Adrenal gland (tissue), 12 donors: ENCODE measurements around the gene FGGY. TPM values are rescaled to one million over a fixed set of nuclear protein-coding genes. Genes with fewer than 3 reads are reported as not detected.

ENCODE experiments used
- DNase-seq, 7 donors: peaks; one replicate each; pipeline ENCODE4 v3.0.0-alpha.2; 2019 to 2020
- H3K27ac ChIP-seq, 5 donors: fragments of 200-600 bp; sonication (generic) in 4 of 5; 1 replicate in 3 of 5; 2 replicates in 2 of 5; pipeline versions ENCODE4 v1.5.1 to v1.8.0; 2016 to 2020; ENCODE audit warnings: mild to moderate bottlenecking in 1 of 5
- H3K27me3 ChIP-seq: fragments of 200-600 bp; 2 replicates; pipeline ENCODE4 v1.8.0; 2021
- H3K36me3 ChIP-seq, 2 donors: fragments of 200-600 bp; replicated peaks in 1 of 2; 1 replicate in 1 of 2; 2 replicates in 1 of 2; pipeline versions ENCODE4 v1.5.1 to v1.8.0; 2018 to 2022
- H3K4me1 ChIP-seq, 2 donors: fragments of 200-600 bp; replicated peaks in 1 of 2; 1 replicate in 1 of 2; 2 replicates in 1 of 2; pipeline versions ENCODE4 v1.5.1 to v1.8.0; 2018 to 2021
- H3K4me3 ChIP-seq, 4 donors: fragments of 200-600 bp; sonication (generic) in 3 of 4; one replicate each; pipeline ENCODE4 v1.5.1; 2016 to 2018
- H3K9me3 ChIP-seq, 3 donors: fragments of 200-600 bp; sonication (generic) in 1 of 3; replicated peaks in 1 of 3; 1 replicate in 2 of 3; 2 replicates in 1 of 3; pipeline versions ENCODE4 v1.5.1 to v1.8.0; 2016 to 2021
- CTCF ChIP-seq, 6 experiments: fragments of 450-650 bp in 4 of 6; fragments of 200-600 bp in 2 of 6; sonication (generic) in 1 of 6; IDR thresholded peaks; 1 replicate in 5 of 6; 2 replicates in 1 of 6; pipeline versions ENCODE4 v1.5.1 to v1.8.0; 2016 to 2021; ENCODE audit warnings: antibody characterized with exemption in 6 of 6, mild to moderate bottlenecking in 2 of 6, moderate library complexity in 1 of 6
- POLR2A ChIP-seq, 2 donors: fragments of 450-650 bp; IDR thresholded peaks; one replicate each; pipeline ENCODE4 v1.6.1; 2017; ENCODE audit warnings: antibody characterized with exemption in 2 of 2, mild to moderate bottlenecking in 2 of 2, moderate library complexity in 1 of 2
- WGBS, 4 donors: extraction: QIAGEN DNeasy Blood & Tissue Kit in 2 of 4; methylation state at CpG; one replicate each; pipeline versions ENCODE4 v1.1.5 to v1.1.7; 2013 to 2017; 5-methylcytosine and 5-hydroxymethylcytosine counted together
- intact Hi-C, 2 donors: fragments of 100-400 bp; cut with DNase I; formaldehyde crosslinking; loops; one replicate each; pipeline versions ENCODE4 v1.14.1 to v1.15.0; 2022 to 2023
- polyA plus RNA-seq, 3 donors: library from polyadenylated mRNA; stranded (reverse); fragments of 200-250 nt in 2 of 3; fragments of 350-450 nt in 1 of 3; fragmentation: Illumina TruSeq in 1 of 3; extraction: RNeasy Lipid Tissue Mini Kit (QIAGEN cat#74804) in 1 of 3; gene quantifications; one replicate each; pipeline ENCODE4 v1.2.3, GENCODE V29; 2013 to 2014
- total RNA-seq, 9 donors: library from RNA; depleted of rRNA in 4 of 9; stranded (reverse); fragments of >200 nt in 4 of 9; fragments of 120-200 nt in 1 of 9; fragmentation: NEBNext Ultra II Directional in 1 of 9; extraction: Animal tissue kit (Norgen Biotek cat#: 25700) in 1 of 9; gene quantifications; one replicate each; pipeline versions ENCODE4 v1.1.0 to v1.2.4, GENCODE V29; 2013 to 2023
- donor health status: healthy with polysubstance abuse.
- donor health status: Bipolar disorder and iron deficiency.
- donor health status: DM: yes; HTN: yes; CAD: no.
- donor health status: DM: no; HTN: no; CAD: no.
- donor health status: DM: no; HTN: no; CAD: no.
- donor health status: DM: yes; HTN: yes; CAD: no.

FGGY gene
- total and polyA plus RNA-seq, 12 donors, result 7.4 to 75.5 (median 35.0) TPM

DNA sequence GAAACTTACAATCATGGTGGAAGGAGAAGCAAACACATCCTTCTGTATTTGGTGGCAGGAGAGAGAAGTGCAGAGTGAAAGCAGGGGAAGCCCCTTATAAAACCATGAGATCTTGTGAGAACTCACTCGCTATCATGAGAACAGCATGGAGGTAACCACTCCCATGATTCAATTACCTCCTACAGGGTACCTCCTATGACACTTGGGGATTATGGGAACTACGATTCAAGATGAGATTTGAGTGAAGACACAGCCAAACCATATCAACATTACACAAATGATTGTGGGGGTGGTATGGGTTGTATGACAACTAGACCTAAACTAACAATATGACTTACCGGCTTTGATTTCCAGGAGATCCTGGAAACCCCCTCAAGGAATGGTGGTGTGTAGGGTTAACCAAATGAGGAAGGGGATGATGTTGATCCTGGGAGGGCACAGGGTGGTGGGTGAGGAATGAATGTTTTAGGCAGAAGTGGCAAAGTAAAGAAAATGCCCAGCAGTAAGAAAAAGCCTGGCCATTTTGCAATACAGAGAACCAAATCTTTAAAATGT lies 80.5 kb downstream of the FGGY start:
- intact Hi-C loops, result no loop called here
- TF ChIP-seq CTCF (IDR thresholded peaks at IDR 0.05) (no peak), POLR2A (IDR thresholded peaks at IDR 0.05) (no peak)
- no peaks in the 10 kb centered on the region for H3K4me1 ChIP-seq
- H3K27me3 ChIP-seq, result no peaks in the 10 kb centered on the region
- no peak overlapping the region for H3K4me3 ChIP-seq
- no peaks in the 10 kb centered on the region for H3K36me3 ChIP-seq
- no peaks in the 10 kb centered on the region for H3K9me3 ChIP-seq
- no peak overlapping the region for H3K27ac ChIP-seq
- DNase-seq, result no peak
- WGBS, 4 donors, result 81 to 99% (median 96%) methylated on average over 3 of the region's 3 CpGs

- intact Hi-C loops, result no loop called here
- Histone ChIP-seq H3K36me3 (no peaks in the 10 kb centered on the region), H3K27me3 (no peaks in the 10 kb centered on the region), H3K9me3 (no peaks in the 10 kb centered on the region), H3K27ac (no peak overlapping the region), H3K4me1 (peaks cover 0 to under 1% of the 10 kb centered on the region in 2 donors), H3K4me3 (no peak overlapping the region)
- no peak for TF ChIP-seq CTCF (IDR thresholded peaks at IDR 0.05)
- WGBS, 4 donors, result 85 to 93% (median 90%) methylated on average over 7 of the region's 7 CpGs
- DNase-seq, result no peak
Measured at GRCh38 chr1:59378621-59379370, 81.9 kb downstream of the FGGY start.

DNA sequence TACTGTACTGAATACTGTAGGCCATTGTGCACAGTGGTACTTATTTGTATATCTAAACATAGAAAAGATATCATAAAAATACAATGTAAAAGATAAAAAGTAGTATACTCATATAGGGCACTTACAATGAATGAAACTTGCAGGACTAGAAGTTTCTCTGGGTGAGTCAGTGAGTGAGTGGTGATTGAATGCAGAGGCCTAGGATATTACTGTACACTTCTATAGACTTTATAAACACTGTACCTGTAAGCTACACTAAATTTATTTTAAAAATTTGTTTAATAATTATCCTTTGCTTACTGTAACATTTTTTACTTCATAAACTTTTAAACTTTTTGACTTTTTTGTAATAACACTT lies 82.5 kb downstream of the FGGY start:
- Histone ChIP-seq H3K9me3 (no peaks in the 10 kb centered on the region), H3K27ac (no peak overlapping the region), H3K4me3 (no peak overlapping the region), H3K4me1 (peaks cover 0 to 6% of the 10 kb centered on the region in 2 donors), H3K27me3 (no peaks in the 10 kb centered on the region), H3K36me3 (no peaks in the 10 kb centered on the region)
- intact Hi-C loops, result no loop called here
- no peak for DNase-seq
- TF ChIP-seq CTCF (IDR thresholded peaks at IDR 0.05) (no peak), POLR2A (IDR thresholded peaks at IDR 0.05) (no peak)

- H3K4me1 ChIP-seq, result peaks cover 0 to 7% of the 10 kb centered on the region in 2 donors
- DNase-seq, result no peak
- H3K4me3 ChIP-seq, result no peak overlapping the region
- TF ChIP-seq POLR2A (IDR thresholded peaks at IDR 0.05), result no peak
- no peak for TF ChIP-seq CTCF (IDR thresholded peaks at IDR 0.05)
- intact Hi-C loops, result no loop called here
- no peak overlapping the region for H3K27ac ChIP-seq
- no peaks in the 10 kb centered on the region for H3K36me3 ChIP-seq
- no peaks in the 10 kb centered on the region for H3K27me3 ChIP-seq
- 39 to 52% (median 49%) methylated on average over 3 of the region's 3 CpGs for WGBS, 4 donors
- no peaks in the 10 kb centered on the region for H3K9me3 ChIP-seq
Measured at GRCh38 chr1:59383963-59384362, 87.1 kb downstream of the FGGY start.
